Measurements from ENCODE around the gene NEURL1. TPM values are rescaled to one million over a fixed set of nuclear protein-coding genes. Genes with fewer than 3 reads are reported as not detected.

The NEURL1 gene
- total and polyA plus RNA-seq, 3 experiments from 2014 or later = 0.69 to 1.6 (median 1.5) TPM

GRCh38 chr10:103576862-103577261 lies 83.4 kb downstream of the NEURL1 start:
- no peak for DNase-seq
- ChIA-PET POLR2A (no interaction called here), CTCF (interaction anchor here (1.0 to 1.4 kb wide), 2 partner anchors 13 to 69 kb away, joined by 3 read pairs; no protein-coding TSS in a partner anchor)
- no peaks in the 10 kb centered on the region for H3K4me1 Mint-ChIP-seq
- no peak overlapping the region for H3K27ac Mint-ChIP-seq
- no peaks in the 10 kb centered on the region for H3K4me1 ChIP-seq (ENCODE audit: insufficient read depth, low read length)
- no peaks in the 10 kb centered on the region for H3K9me3 ChIP-seq (ENCODE audit: low read length)
- H3K27me3 Mint-ChIP-seq = peaks cover 10 to 12% of the 10 kb centered on the region in 2 donors
- no peak overlapping the region for H3K4me3 ChIP-seq (ENCODE audit: low read length)
- no peak overlapping the region for H3K4me3 Mint-ChIP-seq
- no peaks in the 10 kb centered on the region for H3K27me3 ChIP-seq (ENCODE audit: insufficient read depth, low read length, poor library complexity, severe bottlenecking)
- no peak overlapping the region for H3K27ac ChIP-seq (ENCODE audit: low read depth, low read length)
- H3K36me3 ChIP-seq (ENCODE audit: insufficient read depth, low read length) = no peaks in the 10 kb centered on the region
- no peaks in the 10 kb centered on the region for H3K36me3 Mint-ChIP-seq
- no peaks in the 10 kb centered on the region for H3K9me3 Mint-ChIP-seq

GRCh38 chr10:103578782-103579382 lies 85.4 kb downstream of the NEURL1 start:
- peaks cover 9% of the 10 kb centered on the region for H3K4me1 ChIP-seq (ENCODE audit: insufficient read depth, low read length)
- ChIA-PET POLR2A (no interaction called here), CTCF (no interaction called here)
- H3K36me3 ChIP-seq (ENCODE audit: insufficient read depth, low read length) = no peaks in the 10 kb centered on the region
- no peak overlapping the region for H3K27ac Mint-ChIP-seq
- H3K9me3 Mint-ChIP-seq = no peaks in the 10 kb centered on the region
- peaks cover under 1 to 4% of the 10 kb centered on the region in 2 donors for H3K27me3 Mint-ChIP-seq
- H3K36me3 Mint-ChIP-seq = peaks cover 0 to under 1% (median 0%) of the 10 kb centered on the region in 3 donors
- H3K4me3 Mint-ChIP-seq = no peak overlapping the region
- H3K27ac ChIP-seq (ENCODE audit: low read depth, low read length) = no peak overlapping the region
- H3K27me3 ChIP-seq (ENCODE audit: insufficient read depth, low read length, poor library complexity, severe bottlenecking) = no peaks in the 10 kb centered on the region
- no peak overlapping the region for H3K4me3 ChIP-seq (ENCODE audit: low read length)
- H3K9me3 ChIP-seq (ENCODE audit: low read length) = no peaks in the 10 kb centered on the region
- DNase-seq = no peak
- peaks cover 3 to 12% (median 12%) of the 10 kb centered on the region in 3 donors for H3K4me1 Mint-ChIP-seq

- Mint-ChIP-seq H3K4me3 (no peak overlapping the region), H3K4me1 (peaks cover 5 to 15% (median 14%) of the 10 kb centered on the region in 3 donors), H3K9me3 (no peaks in the 10 kb centered on the region), H3K36me3 (peaks cover 0 to 3% (median 0%) of the 10 kb centered on the region in 3 donors), H3K27me3 (peaks cover 0 to 4% of the 10 kb centered on the region in 2 donors), H3K27ac (no peak overlapping the region)
- Histone ChIP-seq H3K9me3 (ENCODE audit: low read length) (no peaks in the 10 kb centered on the region), H3K27ac (ENCODE audit: low read depth, low read length) (no peak overlapping the region), H3K4me1 (ENCODE audit: insufficient read depth, low read length) (peaks cover 9% of the 10 kb centered on the region), H3K27me3 (ENCODE audit: insufficient read depth, low read length, poor library complexity, severe bottlenecking) (no peaks in the 10 kb centered on the region), H3K4me3 (ENCODE audit: low read length) (no peak overlapping the region), H3K36me3 (ENCODE audit: insufficient read depth, low read length) (no peaks in the 10 kb centered on the region)
- CTCF ChIA-PET = interaction anchor here (1.1 to 2.1 kb wide), 2 partner anchors 10 to 13 kb away, joined by 3 to 8 read pairs; no protein-coding TSS in a partner anchor
- POLR2A ChIA-PET = no interaction called here
- no peak for DNase-seq
Measured at GRCh38 chr10:103580011-103580410, 86.5 kb downstream of the NEURL1 start.

GRCh38 chr10:103580430-103580829 lies 86.9 kb downstream of the NEURL1 start:
- Histone ChIP-seq H3K4me3 (ENCODE audit: low read length) (no peak overlapping the region), H3K36me3 (ENCODE audit: insufficient read depth, low read length) (no peaks in the 10 kb centered on the region), H3K9me3 (ENCODE audit: low read length) (no peaks in the 10 kb centered on the region), H3K4me1 (ENCODE audit: insufficient read depth, low read length) (peaks cover 9% of the 10 kb centered on the region), H3K27me3 (ENCODE audit: insufficient read depth, low read length, poor library complexity, severe bottlenecking) (no peaks in the 10 kb centered on the region), H3K27ac (ENCODE audit: low read depth, low read length) (no peak overlapping the region)
- ChIA-PET CTCF (interaction anchor here (1.1 to 2.1 kb wide), 2 partner anchors 9 to 12 kb away, joined by 3 to 8 read pairs; no protein-coding TSS in a partner anchor), POLR2A (no interaction called here)
- Mint-ChIP-seq H3K9me3 (no peaks in the 10 kb centered on the region), H3K4me3 (no peak overlapping the region), H3K36me3 (peaks cover 0 to 3% (median 0%) of the 10 kb centered on the region in 3 donors), H3K27ac (no peak overlapping the region), H3K27me3 (peaks cover 0 to 7% of the 10 kb centered on the region in 2 donors), H3K4me1 (peaks cover 5 to 15% (median 14%) of the 10 kb centered on the region in 3 donors)
- no peak for DNase-seq

GRCh38 chr10:103581499-103581898 lies 88.0 kb downstream of the NEURL1 start:
- Mint-ChIP-seq H3K27ac (peak overlapping the region in 2 of 8 donors; percentile 18 to 19), H3K36me3 (peaks cover 0 to 3% (median 0%) of the 10 kb centered on the region in 3 donors), H3K4me1 (peaks cover 5 to 18% (median 15%) of the 10 kb centered on the region in 3 donors), H3K27me3 (peaks cover 0 to 7% of the 10 kb centered on the region in 2 donors), H3K4me3 (peak overlapping the region in 1 of 7 donors; percentile 49), H3K9me3 (no peaks in the 10 kb centered on the region)
- Histone ChIP-seq H3K27ac (ENCODE audit: low read depth, low read length) (no peak overlapping the region), H3K4me3 (ENCODE audit: low read length) (no peak overlapping the region), H3K27me3 (ENCODE audit: insufficient read depth, low read length, poor library complexity, severe bottlenecking) (no peaks in the 10 kb centered on the region), H3K36me3 (ENCODE audit: insufficient read depth, low read length) (no peaks in the 10 kb centered on the region), H3K4me1 (ENCODE audit: insufficient read depth, low read length) (peaks cover 9% of the 10 kb centered on the region), H3K9me3 (ENCODE audit: low read length) (no peaks in the 10 kb centered on the region)
- DNase-seq = no peak
- CTCF ChIA-PET = interaction anchor here (0.9 to 2.1 kb wide), 2 partner anchors 8 to 11 kb away, joined by 3 to 8 read pairs; no protein-coding TSS in a partner anchor
- POLR2A ChIA-PET = no interaction called here

GRCh38 chr10:103582331-103583123 lies 89.0 kb downstream of the NEURL1 start:
- Mint-ChIP-seq H3K27ac (peak overlapping the region in 4 of 8 donors; percentile 33 to 79 (median 58)), H3K4me1 (peaks cover 5 to 18% (median 15%) of the 10 kb centered on the region in 3 donors), H3K27me3 (peaks cover 0 to 7% of the 10 kb centered on the region in 2 donors), H3K4me3 (peak overlapping the region in 6 of 7 donors; percentile 24 to 66 (median 43)), H3K9me3 (no peaks in the 10 kb centered on the region), H3K36me3 (peaks cover 0 to 3% (median 0%) of the 10 kb centered on the region in 3 donors)
- Histone ChIP-seq H3K36me3 (ENCODE audit: insufficient read depth, low read length) (no peaks in the 10 kb centered on the region), H3K27me3 (ENCODE audit: insufficient read depth, low read length, poor library complexity, severe bottlenecking) (no peaks in the 10 kb centered on the region), H3K27ac (ENCODE audit: low read depth, low read length) (no peak overlapping the region), H3K4me3 (ENCODE audit: low read length) (no peak overlapping the region), H3K9me3 (ENCODE audit: low read length) (no peaks in the 10 kb centered on the region), H3K4me1 (ENCODE audit: insufficient read depth, low read length) (peaks cover 9% of the 10 kb centered on the region)
- DNase-seq = no peak
- ChIA-PET POLR2A (no interaction called here), CTCF (interaction anchor here (0.9 to 2.1 kb wide), 2 partner anchors 7 to 10 kb away, joined by 3 to 8 read pairs; no protein-coding TSS in a partner anchor)

GRCh38 chr10:103583871-103584215 lies 90.3 kb downstream of the NEURL1 start:
- ChIA-PET CTCF (interaction anchor here (1.5 kb wide), 1 partner anchor 102 kb away, joined by 3 read pairs; no protein-coding TSS in a partner anchor), POLR2A (interaction anchor here (0.7 to 1.6 kb wide), 3 partner anchors 94 to 538 kb away, joined by 3 to 7 read pairs (median 5); partner anchors contain the start of gene SFR1)
- Mint-ChIP-seq H3K9me3 (no peaks in the 10 kb centered on the region), H3K36me3 (peaks cover 0 to 3% (median 0%) of the 10 kb centered on the region in 3 donors), H3K27me3 (peaks cover 0 to 7% of the 10 kb centered on the region in 2 donors), H3K4me1 (peaks cover 5 to 18% (median 15%) of the 10 kb centered on the region in 3 donors), H3K4me3 (peak overlapping the region; percentile 85 to 96 (median 93)), H3K27ac (peak overlapping the region; percentile 87 to 98 (median 96))
- Histone ChIP-seq H3K27ac (ENCODE audit: low read depth, low read length) (peak overlapping the region; percentile 56), H3K4me3 (ENCODE audit: low read length) (peak overlapping the region; percentile 64), H3K36me3 (ENCODE audit: insufficient read depth, low read length) (no peaks in the 10 kb centered on the region), H3K4me1 (ENCODE audit: insufficient read depth, low read length) (peaks cover 9% of the 10 kb centered on the region), H3K9me3 (ENCODE audit: low read length) (no peaks in the 10 kb centered on the region), H3K27me3 (ENCODE audit: insufficient read depth, low read length, poor library complexity, severe bottlenecking) (no peaks in the 10 kb centered on the region)
- DNase-seq = peak in 1 of 5 donors; percentile 37

Data from CD8-positive, alpha-beta memory T cell (primary cell).